Measurements from ENCODE around the gene MT1M.
"Not testable (repeated sequence)": the region's sequence is repeated elsewhere in the genome, so short reads cannot be mapped to it uniquely, and the experiment has no call there.

DNA sequence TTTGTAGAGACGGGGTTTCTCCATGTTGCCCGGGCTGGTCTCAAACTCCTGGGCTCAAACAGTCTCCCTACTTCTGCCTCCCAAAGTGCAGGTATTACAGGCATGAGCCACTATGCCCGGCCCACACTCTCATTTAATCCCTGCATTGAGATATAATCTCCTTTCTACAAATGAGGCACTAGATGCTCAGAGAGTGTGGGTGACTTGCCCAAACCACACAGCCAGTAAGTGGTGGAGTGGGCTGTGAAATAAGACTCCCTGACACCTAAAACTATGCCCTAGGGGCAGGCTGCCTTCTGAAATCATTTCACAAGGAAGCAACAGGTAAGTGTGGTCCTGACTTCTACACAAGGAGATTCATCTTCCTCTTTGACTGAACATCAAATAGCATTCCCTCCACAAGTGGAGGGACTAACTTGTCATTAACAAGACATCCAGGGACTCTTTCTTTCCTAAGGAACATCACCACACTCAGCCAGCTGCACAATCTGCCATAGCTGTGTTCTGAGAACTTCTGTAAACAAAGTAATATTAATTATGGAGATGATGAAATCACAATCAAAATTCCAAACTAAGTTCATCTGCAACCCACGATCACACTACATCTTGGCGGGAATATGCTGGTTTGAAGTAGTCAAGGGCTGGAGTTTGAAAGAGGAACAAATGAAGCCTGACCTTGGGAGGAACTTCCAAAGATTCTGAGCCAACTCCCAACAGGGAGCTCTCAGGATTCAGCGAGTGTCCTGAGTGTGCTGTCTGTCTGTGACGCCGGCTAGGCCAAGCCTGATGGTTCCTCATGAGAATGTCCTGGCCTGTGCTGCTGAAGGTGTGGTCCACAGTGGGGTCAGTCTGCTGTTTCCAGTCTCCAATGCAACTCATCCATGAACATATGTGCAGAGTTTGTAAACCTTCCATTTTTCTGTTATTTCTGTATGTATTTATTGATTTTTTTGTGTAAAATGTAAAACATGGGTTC, 33.1 kb downstream of the MT1M start:
- TF ChIP-seq CTCF (conservative IDR thresholded peaks at IDR 0.05 in 1 of 2, IDR thresholded peaks at IDR 0.05 in 1 of 2; ENCODE audit: low read depth in 1 of 2, low read length in 2 of 2); EZH2 (IDR thresholded peaks at IDR 0.05; ENCODE audit: low read length, missing control alignments): not testable (repeated sequence)
